ENCODE data around the gene EBPL.

EBPL gene

GRCh38 chr13:49629196-49629938, 61.9 kb downstream of the EBPL start:
- DNase-seq (ENCODE audit: insufficient read length, low spot score) (no peak), FAIRE-seq (no peak)
- TF ChIP-seq CTCF (IDR thresholded peaks at IDR 0.05; ENCODE audit: insufficient read depth, missing control alignments), result no peak

- FAIRE-seq, result no peak
Measured at GRCh38 chr13:49627831-49628652, 63.2 kb downstream of the EBPL start, which contains the start of gene ARL11. ARL11 (plus strand) TSS chr13:49628507; CDS start chr13:49630448, 1,941 bp downstream.

GRCh38 chr13:49625392-49626079, 65.8 kb downstream of the EBPL start:
- TF ChIP-seq CTCF (IDR thresholded peaks at IDR 0.05; ENCODE audit: insufficient read depth, missing control alignments), result no peak
- DNase-seq (ENCODE audit: insufficient read length, low spot score) (no peak), FAIRE-seq (no peak)

More at GRCh38 chr13:49627831-49628652, 63.2 kb downstream of the EBPL start, which contains the start of gene ARL11:
- DNase-seq (ENCODE audit: insufficient read length, low spot score), result no peak
- TF ChIP-seq CTCF (IDR thresholded peaks at IDR 0.05; ENCODE audit: insufficient read depth, missing control alignments), result no peak

- TF ChIP-seq CTCF (IDR thresholded peaks at IDR 0.05; ENCODE audit: insufficient read depth, missing control alignments), result no peak
- DNase-seq (ENCODE audit: insufficient read length, low spot score) (no peak), FAIRE-seq (no peak)
Measured at GRCh38 chr13:49624229-49624628, 67.1 kb downstream of the EBPL start.

- FAIRE-seq (no peak), DNase-seq (ENCODE audit: insufficient read length, low spot score) (no peak)
- TF ChIP-seq CTCF (IDR thresholded peaks at IDR 0.05; ENCODE audit: insufficient read depth, missing control alignments), result no peak
Measured at GRCh38 chr13:49622174-49622946, 68.9 kb downstream of the EBPL start.

GRCh38 chr13:49620170-49620621, 71.1 kb downstream of the EBPL start:
- no peak for FAIRE-seq

More at GRCh38 chr13:49620170-49620621, 71.1 kb downstream of the EBPL start:
- no peak for TF ChIP-seq CTCF (IDR thresholded peaks at IDR 0.05; ENCODE audit: insufficient read depth, missing control alignments)
- no peak for DNase-seq (ENCODE audit: insufficient read length, low spot score)

All from D721Med (cell line).